Measurements from ENCODE around the gene MVK. TPM values are rescaled to one million over a fixed set of nuclear protein-coding genes. Genes with fewer than 3 reads are reported as not detected.

MVK gene
- total RNA-seq, 1 donor from 2014 or later, result 53.1 TPM

GRCh38 chr12:109535231-109535862 is 38.2 kb upstream of the MVK start:
- TF ChIP-seq CTCF (IDR thresholded peaks at IDR 0.05), result no peak

DNA sequence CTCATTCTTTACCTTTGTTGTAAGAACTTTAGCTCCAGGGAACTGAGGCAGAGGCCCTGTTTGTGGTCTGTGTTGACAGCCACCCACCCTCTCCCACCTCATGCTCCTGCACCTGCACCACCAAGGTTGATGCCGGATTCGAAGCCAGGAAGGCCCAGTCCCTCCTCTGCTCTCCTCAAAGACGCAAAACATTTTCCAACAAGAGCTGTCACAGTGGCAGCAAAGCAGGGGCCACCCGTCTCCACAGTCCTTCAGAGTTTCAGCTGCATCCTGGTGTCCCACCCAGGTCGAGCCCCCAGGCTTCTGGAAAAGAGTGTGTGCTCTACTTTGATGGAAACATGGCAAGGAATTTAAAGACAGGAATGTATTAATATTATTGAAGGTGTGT is 37.7 kb upstream of the MVK start:
- TF ChIP-seq CTCF (IDR thresholded peaks at IDR 0.05), result no peak
- Histone ChIP-seq H3K9me3 (no peaks in the 10 kb centered on the region), H3K4me1 (no peaks in the 10 kb centered on the region), H3K27ac (no peak overlapping the region), H3K4me3 (no peak overlapping the region), H3K36me3 (peaks cover 37 to 68% of the 10 kb centered on the region in 2 donors), H3K27me3 (no peaks in the 10 kb centered on the region)
- no peak for DNase-seq (ENCODE audit: low spot score in 2 of 2)
- intact Hi-C loops (cut with DNase I), result no loop called here

More at GRCh38 chr12:109535231-109535862, 38.2 kb upstream of the MVK start:
- no peak overlapping the region for H3K27ac ChIP-seq
- intact Hi-C loops (cut with DNase I), result no loop called here
- H3K4me3 ChIP-seq, result no peak overlapping the region
- H3K4me1 ChIP-seq, result no peaks in the 10 kb centered on the region
- no peak for DNase-seq (ENCODE audit: low spot score in 2 of 2)
- no peaks in the 10 kb centered on the region for H3K27me3 ChIP-seq
- no peaks in the 10 kb centered on the region for H3K9me3 ChIP-seq
- peaks cover 42 to 72% of the 10 kb centered on the region in 2 donors for H3K36me3 ChIP-seq

- intact Hi-C loops (cut with DNase I), result no loop called here
- no peak overlapping the region for H3K27ac ChIP-seq
- no peaks in the 10 kb centered on the region for H3K27me3 ChIP-seq
- no peak for DNase-seq (ENCODE audit: low spot score in 2 of 2)
- H3K4me3 ChIP-seq, result no peak overlapping the region
- no peak for TF ChIP-seq CTCF (IDR thresholded peaks at IDR 0.05)
- no peaks in the 10 kb centered on the region for H3K4me1 ChIP-seq
- peaks cover 28 to 63% of the 10 kb centered on the region in 2 donors for H3K36me3 ChIP-seq
- H3K9me3 ChIP-seq, result no peaks in the 10 kb centered on the region
Observed at GRCh38 chr12:109537136-109537535, 36.5 kb upstream of the MVK start.

- Histone ChIP-seq H3K9me3 (no peaks in the 10 kb centered on the region), H3K27ac (no peak overlapping the region), H3K4me3 (no peak overlapping the region), H3K27me3 (no peaks in the 10 kb centered on the region), H3K4me1 (no peaks in the 10 kb centered on the region), H3K36me3 (peaks cover 17 to 54% of the 10 kb centered on the region in 2 donors)
- intact Hi-C loops (cut with DNase I), result no loop called here
- TF ChIP-seq CTCF (IDR thresholded peaks at IDR 0.05), result no peak
- DNase-seq (ENCODE audit: low spot score in 2 of 2), result no peak
Observed at GRCh38 chr12:109538191-109538863, 35.3 kb upstream of the MVK start.

GRCh38 chr12:109539508-109539907 is 34.1 kb upstream of the MVK start:
- H3K4me1 ChIP-seq, result no peaks in the 10 kb centered on the region
- intact Hi-C loops (cut with DNase I), result no loop called here
- no peak for DNase-seq (ENCODE audit: low spot score in 2 of 2)
- H3K27me3 ChIP-seq, result no peaks in the 10 kb centered on the region
- TF ChIP-seq CTCF (IDR thresholded peaks at IDR 0.05), result no peak
- no peak overlapping the region for H3K27ac ChIP-seq
- peaks cover 8 to 43% of the 10 kb centered on the region in 2 donors for H3K36me3 ChIP-seq
- H3K9me3 ChIP-seq, result no peaks in the 10 kb centered on the region
- no peak overlapping the region for H3K4me3 ChIP-seq

All from ascending aorta (tissue), 2 donors.